Stimulated activated CD8-positive, alpha-beta memory T cell treated with anti-CD3 and anti-CD28 coated beads, Interleukin-12 subunit alpha, Interleukin-12 subunit beta, amount 100 ng/mL, for 24 hours (primary cell): ENCODE measurements around the gene NCEH1.
"Not testable (repeated sequence)": the region's sequence is repeated elsewhere in the genome, so short reads cannot be mapped to it uniquely, and the experiment has no call there.

Experiments
- DNase-seq: peaks from one replicate; pipeline ENCODE4 v3.0.0-alpha.2; 2020; ENCODE audit errors: extremely low read depth

NCEH1 gene

GRCh38 chr3:172613845-172614244 is 97.0 kb downstream of the NCEH1 start:
- DNase-seq: no peak

GRCh38 chr3:172612871-172613678 is 97.8 kb downstream of the NCEH1 start:
- DNase-seq: no peak

- no peak for DNase-seq
Measured at GRCh38 chr3:172609750-172610149, 101.1 kb downstream of the NCEH1 start.

- no peak for DNase-seq
Measured at GRCh38 chr3:172608575-172608974, 102.3 kb downstream of the NCEH1 start.

DNA sequence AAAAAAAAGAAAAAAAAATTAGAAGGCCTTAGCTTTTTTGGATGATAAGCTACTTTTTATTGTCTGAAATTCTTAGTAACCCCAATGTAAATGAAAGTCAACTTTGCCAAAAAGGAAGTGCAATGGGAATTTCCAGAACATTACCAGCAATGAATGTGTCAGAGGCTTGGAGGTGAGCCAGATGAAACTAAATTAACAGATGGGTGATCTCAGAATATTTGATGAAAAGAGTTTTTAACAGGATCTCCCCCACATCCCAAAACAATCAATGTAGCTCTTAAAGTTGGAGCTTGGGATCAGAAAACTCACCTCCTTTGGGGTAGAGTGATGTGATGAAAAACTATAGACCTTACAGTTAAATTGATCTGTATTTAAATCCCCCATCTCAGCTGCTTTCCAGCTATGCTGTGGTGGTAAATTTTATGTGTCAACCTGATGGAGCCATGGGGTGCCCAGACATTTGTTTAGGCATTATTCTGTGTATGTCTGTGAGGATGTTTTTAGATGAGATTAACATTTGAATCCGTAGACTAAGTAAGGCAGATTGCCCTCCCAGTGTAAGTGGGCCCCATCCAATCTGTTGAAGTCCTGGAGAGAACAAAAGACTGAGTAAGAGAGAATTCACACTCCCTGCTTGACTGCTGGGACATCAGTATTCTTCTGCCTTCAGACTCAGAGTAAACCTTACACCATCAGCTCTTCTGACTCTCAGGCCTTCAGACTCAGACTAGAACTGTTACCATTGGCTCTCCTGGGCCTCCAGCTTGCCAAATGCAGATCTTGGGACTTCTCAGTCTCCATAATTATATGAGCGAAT is 103.4 kb downstream of the NCEH1 start:
- no peak for DNase-seq

GRCh38 chr3:172606021-172606420 is 104.8 kb downstream of the NCEH1 start:
- no peak for DNase-seq

- DNase-seq: no peak
Measured at GRCh38 chr3:172604895-172605646, 105.8 kb downstream of the NCEH1 start.

- DNase-seq: no peak
Measured at GRCh38 chr3:172601066-172601832, 109.6 kb downstream of the NCEH1 start.

GRCh38 chr3:172600644-172601065 is 110.2 kb downstream of the NCEH1 start:
- DNase-seq: no peak

DNA sequence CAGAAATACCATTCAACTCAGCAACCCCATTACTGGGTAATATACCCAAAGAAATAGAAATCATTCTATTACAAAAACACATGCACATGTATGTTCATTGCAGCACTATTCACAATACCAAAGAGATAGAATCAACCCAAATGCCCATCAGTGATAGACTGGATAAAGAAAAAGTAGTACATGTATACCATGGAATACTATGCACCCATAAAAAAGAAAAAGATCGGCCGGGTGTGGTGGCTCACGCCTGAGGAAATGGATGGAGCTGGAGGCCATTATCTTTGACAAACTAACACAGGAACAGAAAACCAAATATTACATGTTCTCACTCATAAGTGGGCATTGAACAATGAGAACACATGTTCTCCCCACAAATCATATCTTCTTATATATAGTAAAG is 112.0 kb downstream of the NCEH1 start:
- DNase-seq: no peak

GRCh38 chr3:172596394-172596706 is 114.5 kb downstream of the NCEH1 start:
- no peak for DNase-seq

DNA sequence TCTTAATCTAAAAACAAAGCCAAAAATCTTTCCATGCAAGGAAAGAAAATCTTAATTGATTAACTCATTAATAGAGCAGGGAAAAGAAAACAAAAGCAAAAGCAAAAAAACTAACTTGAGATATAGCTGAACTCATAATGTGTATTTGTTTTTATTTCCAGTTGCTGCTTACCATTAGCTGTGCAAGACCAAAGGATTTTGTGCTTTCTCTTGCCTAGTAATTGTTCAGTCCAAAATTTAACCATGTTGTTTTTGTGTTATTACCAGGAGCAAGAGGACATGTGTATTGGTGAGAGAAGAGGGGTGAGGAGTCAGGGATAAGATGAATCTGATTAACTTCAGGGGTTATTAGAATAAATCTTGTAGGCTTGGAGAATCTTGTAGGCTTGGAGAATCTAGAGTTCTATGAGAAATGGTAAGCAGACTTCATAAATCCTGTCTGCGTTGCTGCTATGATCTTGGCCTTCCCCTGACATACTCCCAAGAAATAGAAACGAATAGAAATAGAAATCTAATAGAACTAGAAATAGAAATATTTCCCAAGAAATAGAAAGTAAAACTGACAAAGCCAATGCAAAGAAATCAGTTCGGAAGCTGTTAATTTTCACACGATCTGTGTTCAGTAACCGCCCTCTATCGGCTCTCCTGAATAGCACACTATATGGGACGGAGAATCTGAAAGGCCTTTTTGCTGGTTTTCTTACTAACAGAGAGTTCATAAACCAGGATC is 115.0 kb downstream of the NCEH1 start:
- no peak for DNase-seq

- DNase-seq: not testable (repeated sequence)
Measured at GRCh38 chr3:172594900-172595663, 115.8 kb downstream of the NCEH1 start.

- no peak for DNase-seq
Measured at GRCh38 chr3:172592898-172593669, 117.8 kb downstream of the NCEH1 start.

GRCh38 chr3:172591876-172592771 is 118.7 kb downstream of the NCEH1 start:
- DNase-seq: peak; percentile 64

GRCh38 chr3:172591125-172591605 is 119.7 kb downstream of the NCEH1 start:
- no peak for DNase-seq

GRCh38 chr3:172586436-172586835 is 124.4 kb downstream of the NCEH1 start:
- DNase-seq: no peak

DNA sequence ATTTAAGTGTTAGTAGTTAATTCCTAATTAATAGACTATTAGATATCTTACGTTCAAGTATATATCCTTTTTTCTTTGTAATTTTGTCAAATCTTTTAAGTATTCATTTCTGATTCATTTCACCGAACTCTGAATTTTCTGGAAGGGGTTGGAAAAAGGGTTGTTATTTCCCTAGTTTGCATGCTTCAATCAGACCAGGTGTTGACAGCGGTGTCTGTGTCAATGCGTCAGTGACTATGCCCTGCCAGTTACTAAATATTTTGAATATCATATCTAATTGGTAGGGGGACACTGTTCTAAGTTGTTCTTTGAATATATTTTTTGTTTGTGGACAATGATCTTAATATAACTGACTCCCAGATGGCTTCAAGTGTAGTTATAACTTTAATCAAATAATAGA is 124.9 kb downstream of the NCEH1 start:
- DNase-seq: no peak
